Neural cell (in vitro differentiated cells): ENCODE results near the gene SLC34A1.

Source experiments
- EP300 ChIP-seq: fragments of 450-650 bp; conservative IDR thresholded peaks from 2 replicates; pipeline ENCODE4 v1.6.1; 2014; ENCODE audit warnings: antibody characterized with exemption, mild to moderate bottlenecking, moderate library complexity; ENCODE audit not compliant: poor library complexity, severe bottlenecking
- EZH2 ChIP-seq: fragments of 200-600, 300-800 bp; shearing (Covaris generic), sonication (generic); IDR thresholded peaks from 2 replicates; pipeline ENCODE4 v1.6.1; 2014; ENCODE audit warnings: antibody characterized with exemption, low read length, borderline replicate concordance, mild to moderate bottlenecking; ENCODE audit not compliant: insufficient read depth, poor library complexity, severe bottlenecking
- POLR2AphosphoS5 ChIP-seq: IDR thresholded peaks from 2 replicates; pipeline ENCODE4 v1.6.1; 2012
- SMC3 ChIP-seq: fragments of 450-650 bp; conservative IDR thresholded peaks from 2 replicates; pipeline ENCODE4 v1.6.1; 2014; ENCODE audit warnings: antibody characterized with exemption, mild to moderate bottlenecking, moderate library complexity; ENCODE audit not compliant: poor library complexity
- TF ChIP-seq, protein P1 (sequence below): fragments of 450-650 bp; IDR thresholded peaks from 2 replicates; pipeline ENCODE4 v1.5.1; 2014; ENCODE audit warnings: antibody characterized with exemption, mild to moderate bottlenecking, moderate library complexity; ENCODE audit not compliant: poor library complexity, severe bottlenecking
- TF ChIP-seq, protein P2 (sequence below): IDR thresholded peaks from 2 replicates; pipeline ENCODE4 v1.6.1; 2012; ENCODE audit warnings: borderline replicate concordance

DNA sequence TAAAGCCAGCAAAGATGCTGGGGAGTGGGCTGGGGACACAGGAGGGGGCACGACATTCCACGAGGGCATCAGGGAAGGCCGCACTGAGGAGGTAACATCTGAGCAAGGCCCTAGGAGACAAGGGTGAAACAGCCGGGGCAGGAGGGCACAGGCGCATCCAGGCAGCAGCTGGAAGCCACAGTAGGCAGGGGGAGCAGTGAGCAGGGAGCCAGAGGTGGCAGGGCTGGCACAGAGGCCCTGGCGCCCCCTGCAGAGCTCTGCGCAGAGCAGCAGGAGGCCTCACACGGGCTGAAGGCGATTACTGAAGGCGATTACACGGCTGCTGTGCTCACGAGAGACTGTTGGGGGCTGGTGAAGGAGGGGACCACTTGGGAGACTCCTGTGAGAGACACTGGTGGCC, 48.1 kb upstream of the SLC34A1 start:
- TF ChIP-seq, protein P1, sequence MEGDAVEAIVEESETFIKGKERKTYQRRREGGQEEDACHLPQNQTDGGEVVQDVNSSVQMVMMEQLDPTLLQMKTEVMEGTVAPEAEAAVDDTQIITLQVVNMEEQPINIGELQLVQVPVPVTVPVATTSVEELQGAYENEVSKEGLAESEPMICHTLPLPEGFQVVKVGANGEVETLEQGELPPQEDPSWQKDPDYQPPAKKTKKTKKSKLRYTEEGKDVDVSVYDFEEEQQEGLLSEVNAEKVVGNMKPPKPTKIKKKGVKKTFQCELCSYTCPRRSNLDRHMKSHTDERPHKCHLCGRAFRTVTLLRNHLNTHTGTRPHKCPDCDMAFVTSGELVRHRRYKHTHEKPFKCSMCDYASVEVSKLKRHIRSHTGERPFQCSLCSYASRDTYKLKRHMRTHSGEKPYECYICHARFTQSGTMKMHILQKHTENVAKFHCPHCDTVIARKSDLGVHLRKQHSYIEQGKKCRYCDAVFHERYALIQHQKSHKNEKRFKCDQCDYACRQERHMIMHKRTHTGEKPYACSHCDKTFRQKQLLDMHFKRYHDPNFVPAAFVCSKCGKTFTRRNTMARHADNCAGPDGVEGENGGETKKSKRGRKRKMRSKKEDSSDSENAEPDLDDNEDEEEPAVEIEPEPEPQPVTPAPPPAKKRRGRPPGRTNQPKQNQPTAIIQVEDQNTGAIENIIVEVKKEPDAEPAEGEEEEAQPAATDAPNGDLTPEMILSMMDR, result no peak
- TF ChIP-seq, protein P2, sequence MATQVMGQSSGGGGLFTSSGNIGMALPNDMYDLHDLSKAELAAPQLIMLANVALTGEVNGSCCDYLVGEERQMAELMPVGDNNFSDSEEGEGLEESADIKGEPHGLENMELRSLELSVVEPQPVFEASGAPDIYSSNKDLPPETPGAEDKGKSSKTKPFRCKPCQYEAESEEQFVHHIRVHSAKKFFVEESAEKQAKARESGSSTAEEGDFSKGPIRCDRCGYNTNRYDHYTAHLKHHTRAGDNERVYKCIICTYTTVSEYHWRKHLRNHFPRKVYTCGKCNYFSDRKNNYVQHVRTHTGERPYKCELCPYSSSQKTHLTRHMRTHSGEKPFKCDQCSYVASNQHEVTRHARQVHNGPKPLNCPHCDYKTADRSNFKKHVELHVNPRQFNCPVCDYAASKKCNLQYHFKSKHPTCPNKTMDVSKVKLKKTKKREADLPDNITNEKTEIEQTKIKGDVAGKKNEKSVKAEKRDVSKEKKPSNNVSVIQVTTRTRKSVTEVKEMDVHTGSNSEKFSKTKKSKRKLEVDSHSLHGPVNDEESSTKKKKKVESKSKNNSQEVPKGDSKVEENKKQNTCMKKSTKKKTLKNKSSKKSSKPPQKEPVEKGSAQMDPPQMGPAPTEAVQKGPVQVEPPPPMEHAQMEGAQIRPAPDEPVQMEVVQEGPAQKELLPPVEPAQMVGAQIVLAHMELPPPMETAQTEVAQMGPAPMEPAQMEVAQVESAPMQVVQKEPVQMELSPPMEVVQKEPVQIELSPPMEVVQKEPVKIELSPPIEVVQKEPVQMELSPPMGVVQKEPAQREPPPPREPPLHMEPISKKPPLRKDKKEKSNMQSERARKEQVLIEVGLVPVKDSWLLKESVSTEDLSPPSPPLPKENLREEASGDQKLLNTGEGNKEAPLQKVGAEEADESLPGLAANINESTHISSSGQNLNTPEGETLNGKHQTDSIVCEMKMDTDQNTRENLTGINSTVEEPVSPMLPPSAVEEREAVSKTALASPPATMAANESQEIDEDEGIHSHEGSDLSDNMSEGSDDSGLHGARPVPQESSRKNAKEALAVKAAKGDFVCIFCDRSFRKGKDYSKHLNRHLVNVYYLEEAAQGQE, result no peak
- TF ChIP-seq POLR2AphosphoS5 (no peak), EZH2 (no peak), EP300 (no peak), SMC3 (no peak)
